GM19025 (cell line): ENCODE measurements around the gene WNT3A.

Experiments used
- ATAC-seq: cut with Tn5 transposase; IDR thresholded peaks from one replicate; pipeline ENCODE4 v1.9.1; 2021; ENCODE audit warnings: mild to moderate bottlenecking, low read depth, moderate library complexity; ENCODE audit not compliant: unreplicated experiment

Gene WNT3A

GRCh38 chr1:227999056-227999930 lies 7.5 kb upstream of the WNT3A start:
- ATAC-seq = peak; percentile 80

DNA sequence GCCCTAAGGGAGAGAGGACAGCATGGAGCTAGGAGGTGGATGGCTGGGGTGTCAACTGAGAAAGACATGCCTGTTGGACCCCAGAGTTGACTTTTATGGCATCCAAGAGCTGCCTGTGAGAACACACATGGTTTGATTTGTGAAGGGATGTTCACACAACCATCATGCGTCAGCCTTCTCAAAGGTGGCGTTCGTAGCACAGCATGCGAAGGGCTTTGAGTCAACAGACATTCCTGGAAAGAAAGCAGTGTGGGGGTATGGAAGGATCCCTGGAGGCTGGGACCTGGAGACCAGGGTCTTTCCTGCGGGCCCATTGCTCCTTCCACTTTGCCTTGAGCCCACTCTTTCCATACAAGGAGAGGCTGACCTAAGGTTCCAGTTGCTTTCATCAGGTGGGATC lies 6.4 kb upstream of the WNT3A start:
- ATAC-seq = no peak

- ATAC-seq = no peak
Measured at GRCh38 chr1:228000836-228001563, 5.8 kb upstream of the WNT3A start.

DNA sequence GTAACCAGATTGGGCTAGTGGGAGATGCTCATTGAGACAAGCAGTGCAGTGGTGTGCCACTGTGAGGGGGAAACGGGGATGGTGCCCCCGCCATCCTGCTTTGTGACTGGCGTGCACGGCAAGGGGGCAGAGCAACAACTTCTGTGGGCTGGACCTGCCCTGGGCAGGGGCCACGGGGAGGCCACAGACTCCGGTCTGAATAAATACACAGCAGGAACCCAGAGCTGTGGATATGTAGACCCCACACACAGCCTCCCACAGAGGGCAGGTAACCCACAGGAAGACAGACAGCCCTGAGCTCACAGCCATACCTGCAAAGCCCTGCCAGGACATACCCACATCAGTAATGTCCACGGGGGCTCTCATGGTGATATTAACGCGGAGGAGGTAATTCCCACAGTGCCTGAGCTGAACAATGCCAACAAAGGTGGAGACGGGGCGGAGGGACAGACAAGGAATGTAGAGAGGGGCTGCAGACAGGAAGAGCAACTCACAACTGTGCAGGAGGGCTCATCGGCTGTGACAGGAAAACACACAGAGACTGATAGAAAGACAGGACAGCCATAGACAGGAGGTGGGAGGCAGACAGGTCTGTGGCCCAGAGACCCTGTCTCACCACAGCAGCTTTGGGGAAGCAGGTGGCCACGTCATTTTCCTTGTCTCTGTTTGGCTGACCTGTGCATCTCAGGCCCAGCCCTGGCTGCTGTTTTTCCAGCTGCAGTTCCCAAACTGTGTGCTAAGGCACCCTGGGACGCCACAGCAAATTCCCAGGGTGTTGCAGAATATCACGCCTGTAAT lies 4.9 kb upstream of the WNT3A start:
- no peak for ATAC-seq

- ATAC-seq = no peak
Measured at GRCh38 chr1:228002792-228003191, 4.0 kb upstream of the WNT3A start.

DNA sequence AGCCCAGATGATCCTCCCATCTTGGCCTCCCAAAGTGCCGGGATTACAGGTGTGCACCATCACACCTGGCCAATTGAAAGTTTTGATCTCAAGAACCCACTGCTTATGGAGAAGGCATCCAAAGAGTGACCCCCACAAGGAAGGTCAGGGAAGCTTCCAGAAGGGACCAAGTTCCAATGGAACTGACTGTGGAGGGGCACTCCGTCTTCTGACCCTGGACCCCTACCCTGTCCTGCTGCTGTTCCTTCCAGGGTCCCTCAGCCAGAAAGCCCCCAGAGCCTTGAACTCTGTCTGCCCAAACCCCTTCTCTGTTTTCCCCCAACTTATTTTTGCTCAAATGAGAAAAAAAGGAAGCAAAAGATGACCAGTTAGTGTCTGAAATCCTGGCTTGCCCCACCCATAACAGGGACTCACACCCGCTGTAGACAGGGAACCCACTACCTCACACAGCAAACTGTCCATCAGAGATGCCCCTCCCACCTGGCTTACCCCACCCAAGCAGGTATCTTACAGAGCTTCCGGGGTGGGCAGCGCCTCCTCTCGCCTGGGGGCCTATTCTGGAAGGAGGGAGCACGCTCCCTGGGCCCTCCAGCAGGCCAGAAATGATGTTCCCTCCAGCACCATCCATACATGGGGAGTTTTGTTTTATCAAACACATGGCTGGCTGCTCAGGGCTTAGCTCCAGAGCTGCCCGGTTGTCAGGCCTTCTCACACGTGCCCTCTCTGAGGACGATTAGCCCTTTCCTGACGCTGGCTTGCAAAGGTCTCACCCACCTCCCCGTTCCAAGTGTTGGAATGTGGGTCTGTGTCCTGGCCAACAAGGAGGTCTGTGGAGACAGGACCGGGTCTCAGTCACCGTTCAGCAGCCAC lies 3.1 kb upstream of the WNT3A start:
- ATAC-seq = no peak

GRCh38 chr1:228004331-228004855 lies 2.4 kb upstream of the WNT3A start:
- no peak for ATAC-seq

DNA sequence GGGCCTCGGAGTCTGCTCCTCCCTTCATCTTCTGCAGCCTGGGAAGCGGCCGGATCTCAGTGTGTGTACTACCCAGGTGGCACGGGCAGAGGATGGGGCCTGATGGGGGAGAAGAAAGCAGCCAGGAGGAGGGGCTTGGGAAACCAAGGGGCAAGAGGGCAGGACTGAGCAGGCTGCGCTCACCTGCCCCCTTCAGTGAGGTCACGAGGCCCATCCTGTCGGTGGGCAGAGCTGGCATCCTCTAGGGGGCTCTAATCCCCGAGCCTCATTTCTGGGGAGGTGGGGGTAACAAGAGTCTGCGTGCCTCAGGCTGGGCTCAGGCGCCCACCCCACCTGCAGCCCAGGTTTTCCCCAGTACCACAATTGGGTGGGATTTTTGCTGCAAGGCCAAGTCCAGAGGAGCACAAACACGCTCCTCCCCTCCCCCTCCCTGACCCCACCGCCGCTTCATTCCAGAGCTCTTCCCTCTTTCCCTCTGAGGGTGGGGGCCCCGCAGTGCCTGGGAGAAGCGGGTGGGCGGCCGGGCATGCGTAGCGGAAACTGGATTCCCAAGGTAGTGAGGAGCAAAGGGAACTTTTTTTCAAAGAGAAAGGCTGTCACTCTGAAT lies 1.8 kb upstream of the WNT3A start:
- ATAC-seq = no peak

DNA sequence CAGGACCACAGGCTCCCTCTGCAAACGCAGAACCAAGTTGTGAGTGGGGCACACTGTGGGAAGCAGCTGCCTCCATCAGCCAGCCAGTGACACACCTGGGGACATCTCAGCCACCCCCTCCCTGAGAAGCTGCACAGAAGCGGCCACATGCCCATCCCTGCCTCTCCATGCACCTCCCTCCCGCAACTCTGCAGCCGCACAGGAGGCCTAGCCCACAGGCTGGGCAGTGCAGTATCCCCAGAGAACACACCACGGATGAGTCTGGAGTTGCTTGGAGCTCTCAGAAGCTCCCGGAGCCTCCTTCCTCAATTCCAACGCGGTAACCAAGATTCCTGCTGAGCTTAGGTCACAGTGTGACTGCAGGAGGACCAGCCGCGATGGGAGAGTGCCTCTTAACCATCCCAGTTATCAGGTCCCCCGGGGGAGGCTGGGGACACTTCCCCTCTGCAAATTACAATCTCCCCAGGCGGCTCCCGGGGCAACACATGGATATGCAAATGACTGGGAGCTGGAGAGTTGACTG lies 1.2 kb upstream of the WNT3A start:
- no peak for ATAC-seq

DNA sequence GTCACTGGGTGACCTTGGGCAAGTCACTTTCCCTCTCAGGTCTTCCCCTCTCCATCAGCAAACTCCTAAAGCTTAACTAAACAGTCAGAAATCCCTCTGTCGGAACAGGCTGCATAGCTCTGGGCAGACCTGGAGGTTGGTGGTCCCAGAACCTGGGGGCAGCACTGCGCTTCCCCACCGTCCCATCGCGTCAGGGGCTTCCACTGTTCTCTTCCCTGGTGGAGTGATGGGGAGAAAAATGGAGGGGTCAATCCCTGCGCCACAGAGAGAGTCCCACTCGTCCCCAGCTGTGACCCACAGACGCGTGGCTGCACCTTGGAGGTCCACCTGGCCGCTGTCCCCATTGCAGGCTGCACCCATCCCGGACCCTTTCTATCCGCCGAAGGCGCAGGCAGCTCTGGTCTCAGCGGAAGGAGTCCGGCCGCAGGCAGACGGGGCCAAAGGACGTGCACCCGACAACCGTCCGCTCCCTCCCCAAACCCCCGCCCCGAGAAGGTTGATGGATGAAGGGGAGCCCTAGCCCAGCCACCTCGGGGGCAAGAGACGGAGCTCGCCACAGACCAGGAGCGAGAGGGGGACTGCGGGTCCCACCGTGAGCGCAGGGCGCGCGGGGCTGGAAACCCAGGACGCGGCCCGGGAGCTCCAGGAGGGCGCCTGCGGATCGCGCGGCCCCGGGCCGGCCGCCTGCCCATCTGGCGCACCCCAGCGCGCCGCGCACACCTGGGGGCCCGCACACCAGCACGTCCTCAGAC lies 588 bp upstream of the WNT3A start:
- ATAC-seq = no peak

DNA sequence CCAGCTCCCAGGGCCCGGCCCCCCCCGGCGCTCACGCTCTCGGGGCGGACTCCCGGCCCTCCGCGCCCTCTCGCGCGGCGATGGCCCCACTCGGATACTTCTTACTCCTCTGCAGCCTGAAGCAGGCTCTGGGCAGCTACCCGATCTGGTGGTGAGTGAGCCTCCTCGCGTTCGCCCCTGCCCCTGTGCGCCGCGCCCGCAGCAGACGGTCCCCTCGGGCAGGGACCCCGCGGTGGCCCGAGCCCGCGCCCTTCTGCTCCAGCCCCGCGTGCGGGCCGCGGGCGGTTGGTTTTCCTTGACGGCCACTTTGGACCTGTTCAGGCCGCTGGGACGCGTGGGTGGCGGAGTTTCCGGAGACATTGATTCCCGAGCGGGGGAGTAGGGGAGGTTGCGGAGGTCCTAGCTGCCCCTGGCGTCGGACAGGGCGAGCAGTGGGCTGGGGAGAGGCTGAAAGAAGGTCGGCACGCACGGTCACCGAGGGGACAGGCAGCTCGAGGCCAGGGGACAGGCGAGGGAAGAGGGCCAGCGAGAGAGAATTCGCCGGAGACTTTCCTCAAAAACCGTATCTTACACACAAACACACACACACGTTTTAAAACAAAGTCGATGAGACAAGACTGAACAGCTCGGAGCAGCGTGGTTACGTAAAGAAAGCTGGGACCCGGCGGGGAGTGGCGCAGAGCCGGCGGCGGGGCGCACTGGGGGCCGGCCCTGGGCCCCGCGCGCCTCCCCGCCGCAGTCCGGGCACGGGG lies 427 bp downstream of the WNT3A start:
- ATAC-seq = no peak

DNA sequence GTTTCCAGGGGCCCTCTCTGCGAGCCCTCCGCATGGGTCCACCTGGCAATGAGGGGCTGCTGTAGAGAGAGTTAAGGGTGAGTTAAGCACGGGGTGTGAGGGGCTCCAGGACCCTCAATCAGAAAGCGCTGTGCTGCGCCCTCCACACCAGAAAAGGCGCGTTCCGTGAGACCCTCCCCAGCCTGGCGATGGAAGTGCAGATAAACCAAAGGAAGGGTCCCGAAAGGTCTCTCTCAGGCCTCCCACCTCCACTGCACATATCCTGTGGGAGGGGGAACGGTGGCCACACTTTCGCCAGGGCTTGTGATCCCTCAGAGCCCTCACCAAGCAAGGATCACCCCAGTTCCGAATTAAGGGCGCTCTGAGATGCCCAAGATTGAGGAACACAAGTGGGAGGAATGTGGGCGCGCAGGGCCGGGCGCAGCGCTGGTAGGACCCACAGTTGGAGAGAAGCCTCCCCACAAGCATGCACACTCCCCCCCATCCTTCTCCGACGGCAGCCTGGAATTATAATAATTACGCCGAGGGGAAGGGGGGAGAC lies 1.1 kb downstream of the WNT3A start:
- no peak for ATAC-seq

GRCh38 chr1:228008391-228009115 lies 1.8 kb downstream of the WNT3A start:
- no peak for ATAC-seq

DNA sequence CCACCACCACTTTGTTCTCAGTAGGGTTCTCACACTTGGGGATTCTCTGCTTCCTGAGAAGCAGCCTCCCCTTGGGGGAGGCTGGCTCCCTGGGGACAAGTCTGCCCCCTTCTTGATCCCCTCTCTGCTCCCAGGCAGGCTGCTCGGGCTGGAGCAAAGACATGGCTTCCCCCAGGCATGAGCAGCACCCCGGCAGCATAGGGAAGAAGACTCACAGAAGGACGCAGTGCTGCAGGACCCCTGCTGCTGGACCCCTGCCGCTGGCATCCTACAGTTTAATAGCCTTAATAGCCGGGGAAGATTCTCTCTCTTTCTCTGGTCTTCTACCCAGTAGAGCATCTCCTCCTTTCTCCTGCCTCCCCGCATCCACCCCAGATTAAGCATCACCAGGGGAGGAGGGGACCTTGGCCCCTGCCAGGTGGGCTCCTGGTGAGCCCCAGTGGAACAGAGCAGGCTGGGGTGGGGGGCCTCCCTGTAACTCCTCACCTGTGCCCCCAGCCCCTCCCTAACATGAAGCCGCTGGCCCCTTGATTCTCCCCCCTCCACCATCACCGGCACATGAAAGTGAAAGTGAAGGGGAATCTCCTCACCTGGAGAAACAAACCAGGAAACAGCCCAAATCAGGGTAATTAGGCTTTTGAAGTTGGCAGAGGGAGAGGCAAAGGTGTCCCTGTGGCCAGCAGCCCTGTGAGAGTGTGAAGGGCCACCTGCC lies 2.5 kb downstream of the WNT3A start:
- no peak for ATAC-seq

GRCh38 chr1:228009828-228010775 lies 3.3 kb downstream of the WNT3A start:
- ATAC-seq = peak; percentile 64
